GM04504 (cell line): ENCODE data around the gene ELL2.

ENCODE experiments used
- DNase-seq: peaks from one replicate; pipeline ENCODE4 v3.0.0-alpha.2; 2012; ENCODE audit warnings: low read depth

Gene ELL2

GRCh38 chr5:95961617-95962474 is at the start of gene ELL2:
TSS of gene ELL2 (minus strand) at chr5:95961851. CDS start at chr5:95961721, 130 bp downstream.
- peak; percentile 97 for DNase-seq

GRCh38 chr5:96008987-96009647 is 47.5 kb upstream of the ELL2 start:
- DNase-seq, result no peak

- no peak for DNase-seq
Measured at GRCh38 chr5:96008487-96008886, 46.8 kb upstream of the ELL2 start.

- no peak for DNase-seq
Measured at GRCh38 chr5:96007051-96007450, 45.4 kb upstream of the ELL2 start.

GRCh38 chr5:96006291-96006690 is 44.6 kb upstream of the ELL2 start:
- no peak for DNase-seq

GRCh38 chr5:96004754-96005153 is 43.1 kb upstream of the ELL2 start:
- DNase-seq, result no peak

GRCh38 chr5:96004087-96004486 is 42.4 kb upstream of the ELL2 start:
- no peak for DNase-seq

GRCh38 chr5:96001262-96001661 is 39.6 kb upstream of the ELL2 start:
- no peak for DNase-seq

GRCh38 chr5:96000308-96000707 is 38.7 kb upstream of the ELL2 start:
- DNase-seq, result no peak

- DNase-seq, result no peak
Measured at GRCh38 chr5:95996904-95997723, 35.5 kb upstream of the ELL2 start.

GRCh38 chr5:95995962-95996489 is 34.4 kb upstream of the ELL2 start:
- no peak for DNase-seq

GRCh38 chr5:95993776-95994175 is 32.1 kb upstream of the ELL2 start:
- DNase-seq, result no peak

- DNase-seq, result no peak
Measured at GRCh38 chr5:95993266-95993665, 31.6 kb upstream of the ELL2 start.

- DNase-seq, result no peak
Measured at GRCh38 chr5:95989283-95990048, 27.8 kb upstream of the ELL2 start.

GRCh38 chr5:95988877-95989276 is 27.2 kb upstream of the ELL2 start:
- no peak for DNase-seq

- DNase-seq, result no peak
Measured at GRCh38 chr5:95988094-95988493, 26.4 kb upstream of the ELL2 start.

GRCh38 chr5:95986937-95987520 is 25.4 kb upstream of the ELL2 start:
- no peak for DNase-seq

GRCh38 chr5:95986001-95986400 is 24.4 kb upstream of the ELL2 start:
- no peak for DNase-seq

GRCh38 chr5:95985249-95985648 is 23.6 kb upstream of the ELL2 start:
- DNase-seq, result no peak

- no peak for DNase-seq
Measured at GRCh38 chr5:95984287-95984938, 22.8 kb upstream of the ELL2 start.

- no peak for DNase-seq
Measured at GRCh38 chr5:95983509-95983908, 21.9 kb upstream of the ELL2 start.
